Thoracic aorta (tissue), 2 donors: ENCODE measurements around the gene CELA2B. TPM values are rescaled to one million over a fixed set of nuclear protein-coding genes. Genes with fewer than 3 reads are reported as not detected.

Experiments used
- ATAC-seq: fragments of 150-250 bp; one replicate; pipeline ENCODE4 v1.8.0; 2017; ENCODE audit warnings: low read depth; ENCODE audit not compliant: insufficient number of reproducible peaks, low FRiP score
- DNase-seq: peaks from one replicate; pipeline ENCODE4 v3.0.0-alpha.2; 2020; ENCODE audit warnings: low spot score
- H3K27ac ChIP-seq, 2 donors: fragments of 200-600 bp; sonication (generic); 1 replicate in 1 of 2; 2 replicates in 1 of 2; pipeline ENCODE4 v1.5.1; 2016; ENCODE audit warnings: mild to moderate bottlenecking in 2 of 2, moderate library complexity in 2 of 2
- H3K27me3 ChIP-seq: fragments of 200-600 bp; sonication (generic); replicated peaks from 2 replicates; pipeline ENCODE4 v1.6.0; 2016; ENCODE audit warnings: mild to moderate bottlenecking; ENCODE audit not compliant: insufficient read depth
- H3K36me3 ChIP-seq: fragments of 200-600 bp; sonication (generic); one replicate; pipeline ENCODE4 v1.5.1; 2016
- H3K4me1 ChIP-seq, 2 donors: fragments of 200-600 bp; sonication (generic); 1 replicate in 1 of 2; 2 replicates in 1 of 2; pipeline versions ENCODE4 v1.5.1 to v1.6.0; 2016; ENCODE audit warnings: low read depth in 2 of 2, mild to moderate bottlenecking in 1 of 2; ENCODE audit not compliant: control insufficient read depth in 1 of 2
- H3K4me3 ChIP-seq: fragments of 200-600 bp; sonication (generic); 2 replicates; pipeline ENCODE4 v1.5.1; 2016; ENCODE audit warnings: mild to moderate bottlenecking
- H3K9me3 ChIP-seq: fragments of 200-600 bp; sonication (generic); 2 replicates; pipeline ENCODE4 v1.5.1; 2016
- total RNA-seq, 2 donors: library from RNA; depleted of rRNA; stranded (reverse); fragments of >200 nt; gene quantifications; one replicate each; pipeline versions ENCODE4 v1.1.0 to v1.2.3, GENCODE V29; 2016
- TF ChIP-seq, protein P1 (sequence below): fragments of 200-600 bp; sonication (generic); IDR thresholded peaks from one replicate; pipeline ENCODE4 v1.5.1; 2019; ENCODE audit warnings: antibody characterized with exemption

Gene CELA2B
- total RNA-seq, 2 donors from 2014 or later = not detected

DNA sequence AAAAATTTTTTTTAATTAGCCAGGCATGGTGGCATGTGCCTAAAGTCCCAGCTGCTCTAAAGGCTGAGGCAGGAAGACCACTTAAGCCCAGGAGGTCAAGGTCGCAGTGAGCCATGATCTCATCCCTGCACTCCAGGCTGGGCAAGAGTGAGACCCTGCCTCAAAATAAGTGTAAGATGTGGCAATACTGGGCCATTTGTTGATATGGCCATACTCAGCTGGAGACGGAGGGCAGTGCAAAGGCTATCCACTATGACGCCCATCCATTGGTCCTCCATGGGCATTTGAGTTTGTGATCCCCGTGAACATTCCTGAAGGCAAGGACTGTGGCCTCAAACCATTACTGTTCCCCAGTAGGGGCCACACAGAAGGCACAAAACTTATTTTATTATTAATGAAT, 46.6 kb downstream of the CELA2B start:
- Histone ChIP-seq H3K36me3 (no peaks in the 10 kb centered on the region), H3K4me3 (no peak overlapping the region), H3K27me3 (no peaks in the 10 kb centered on the region), H3K9me3 (no peaks in the 10 kb centered on the region), H3K27ac (no peak overlapping the region), H3K4me1 (peaks cover 16 to 27% of the 10 kb centered on the region in 2 donors)
- no peak for ATAC-seq
- TF ChIP-seq, protein P1, sequence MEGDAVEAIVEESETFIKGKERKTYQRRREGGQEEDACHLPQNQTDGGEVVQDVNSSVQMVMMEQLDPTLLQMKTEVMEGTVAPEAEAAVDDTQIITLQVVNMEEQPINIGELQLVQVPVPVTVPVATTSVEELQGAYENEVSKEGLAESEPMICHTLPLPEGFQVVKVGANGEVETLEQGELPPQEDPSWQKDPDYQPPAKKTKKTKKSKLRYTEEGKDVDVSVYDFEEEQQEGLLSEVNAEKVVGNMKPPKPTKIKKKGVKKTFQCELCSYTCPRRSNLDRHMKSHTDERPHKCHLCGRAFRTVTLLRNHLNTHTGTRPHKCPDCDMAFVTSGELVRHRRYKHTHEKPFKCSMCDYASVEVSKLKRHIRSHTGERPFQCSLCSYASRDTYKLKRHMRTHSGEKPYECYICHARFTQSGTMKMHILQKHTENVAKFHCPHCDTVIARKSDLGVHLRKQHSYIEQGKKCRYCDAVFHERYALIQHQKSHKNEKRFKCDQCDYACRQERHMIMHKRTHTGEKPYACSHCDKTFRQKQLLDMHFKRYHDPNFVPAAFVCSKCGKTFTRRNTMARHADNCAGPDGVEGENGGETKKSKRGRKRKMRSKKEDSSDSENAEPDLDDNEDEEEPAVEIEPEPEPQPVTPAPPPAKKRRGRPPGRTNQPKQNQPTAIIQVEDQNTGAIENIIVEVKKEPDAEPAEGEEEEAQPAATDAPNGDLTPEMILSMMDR = no peak
- DNase-seq = no peak

DNA sequence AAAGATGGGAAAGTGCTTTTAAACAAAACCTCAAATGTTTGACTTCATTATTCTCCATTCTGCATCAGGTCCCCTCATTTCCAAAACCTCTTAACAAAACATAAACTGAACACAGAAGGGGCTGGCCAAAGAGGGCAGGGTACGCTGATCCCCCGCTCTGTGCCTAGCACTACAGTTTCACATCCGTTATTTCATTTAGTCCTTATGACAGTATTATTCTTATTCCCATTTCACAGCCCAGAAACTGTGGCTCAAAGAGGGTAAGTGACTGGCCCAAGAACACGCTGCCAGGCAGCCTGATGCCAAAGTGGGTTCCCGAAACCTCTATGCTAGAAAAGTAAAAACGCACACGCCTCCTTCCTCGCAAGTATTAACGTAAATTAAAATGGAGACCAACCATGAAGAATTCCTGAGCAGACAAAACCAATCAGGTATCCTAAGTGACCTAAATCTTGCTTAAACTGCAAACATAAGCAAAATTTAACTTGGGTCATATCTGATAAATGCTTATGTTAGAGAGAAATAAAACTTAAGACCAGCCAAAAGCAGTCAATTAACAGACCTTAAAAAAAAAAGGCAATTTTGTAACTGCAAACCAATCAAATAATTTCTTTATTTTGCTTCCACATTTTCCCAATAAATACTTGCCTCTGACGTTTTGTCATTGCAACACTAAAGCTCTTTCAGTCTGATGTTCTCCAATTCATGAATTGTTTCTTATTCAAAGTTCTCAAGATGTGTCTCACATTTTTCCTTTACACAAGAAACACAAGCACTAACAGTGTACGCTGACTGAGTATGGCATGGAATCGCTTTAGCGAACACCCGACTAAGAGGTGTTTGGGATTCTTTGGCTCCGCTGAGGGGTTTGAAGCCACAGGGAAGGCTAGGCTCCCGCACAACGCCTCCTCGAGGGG, 47.5 kb downstream of the CELA2B start:
- H3K4me3 ChIP-seq = peak overlapping the region; percentile 72
- H3K9me3 ChIP-seq = no peaks in the 10 kb centered on the region
- TF ChIP-seq, protein P1 = no peak
- ATAC-seq (no peak), DNase-seq (no peak)
- peak overlapping the region; percentile 61 to 88 for H3K27ac ChIP-seq
- H3K27me3 ChIP-seq = no peaks in the 10 kb centered on the region
- H3K36me3 ChIP-seq = no peaks in the 10 kb centered on the region
- H3K4me1 ChIP-seq = peaks cover 17 to 35% of the 10 kb centered on the region in 2 donors

DNA sequence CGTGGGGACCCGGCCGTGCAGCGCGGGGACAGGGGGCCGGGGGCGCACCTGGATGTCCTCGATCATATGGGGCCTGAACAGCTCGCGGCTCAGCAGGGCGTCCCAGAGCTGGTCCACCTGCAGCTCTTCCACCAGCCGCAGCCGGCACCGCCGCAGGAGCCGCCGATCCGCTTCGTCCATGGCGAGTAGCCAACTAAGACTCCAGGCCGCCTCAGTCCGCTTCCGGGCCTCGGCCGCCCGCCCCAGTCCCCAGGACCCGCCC, 48.0 kb downstream of the CELA2B start, which contains the start of gene CASP9:
Gene CASP9 (minus strand): TSS at position 195 of the 262 bp plus-strand sequence. CDS start 15 bp downstream, at position 180.
- Histone ChIP-seq H3K36me3 (no peaks in the 10 kb centered on the region), H3K4me1 (peaks cover 18 to 37% of the 10 kb centered on the region in 2 donors), H3K4me3 (peak within 1 kb of the TSS; percentile 98), H3K9me3 (no peaks in the 10 kb centered on the region), H3K27me3 (no peaks in the 10 kb centered on the region), H3K27ac (peak within 1 kb of the TSS; percentile 87 to 88)
- TF ChIP-seq, protein P1 = no peak
- ATAC-seq = no peak
- DNase-seq = no peak

DNA sequence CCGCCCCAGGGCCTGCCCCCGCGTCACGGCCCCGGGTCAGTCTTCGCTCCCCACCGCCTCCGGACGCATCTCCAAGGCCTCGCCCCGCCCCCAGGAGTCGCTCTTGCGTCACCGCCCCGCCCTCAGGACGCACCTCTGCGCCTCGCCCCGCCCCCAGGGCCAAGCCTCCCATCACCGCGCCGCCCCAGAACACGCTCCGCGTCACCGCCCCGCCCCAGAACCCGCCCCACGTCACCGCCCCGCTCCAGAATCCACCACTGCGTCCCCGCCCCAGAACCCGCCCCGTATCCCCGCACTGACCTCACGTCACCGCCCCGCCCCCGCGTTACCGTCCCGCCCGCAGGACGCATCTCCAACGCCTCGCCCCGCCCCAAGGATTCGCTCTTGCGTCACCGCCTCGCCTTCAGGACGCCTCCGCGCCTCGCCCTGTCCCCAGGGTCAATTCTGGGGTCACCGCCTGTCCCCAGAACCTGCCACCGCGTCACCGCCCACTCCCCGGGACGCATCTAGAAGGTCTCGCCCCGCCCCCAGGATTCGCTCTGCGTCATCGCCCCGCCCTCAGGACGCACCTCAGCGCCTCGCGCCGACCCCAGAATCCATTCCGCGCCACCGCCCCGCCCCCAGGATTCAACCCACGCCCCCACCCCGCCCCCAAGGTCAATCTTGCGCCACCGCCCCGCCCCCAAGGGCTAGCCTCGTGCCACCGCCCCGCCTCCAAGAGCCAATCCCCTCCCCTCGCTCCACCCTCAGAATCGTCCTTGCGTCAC, 48.6 kb downstream of the CELA2B start:
- H3K36me3 ChIP-seq = no peaks in the 10 kb centered on the region
- H3K27me3 ChIP-seq = no peaks in the 10 kb centered on the region
- no peaks in the 10 kb centered on the region for H3K9me3 ChIP-seq
- ATAC-seq = peak; percentile 61
- peak overlapping the region; percentile 98 for H3K4me3 ChIP-seq
- peak; percentile 98 for DNase-seq
- H3K27ac ChIP-seq = peak overlapping the region; percentile 87 to 88
- TF ChIP-seq, protein P1 = no peak
- peaks cover 18 to 37% of the 10 kb centered on the region in 2 donors for H3K4me1 ChIP-seq
